MM.1S (cell line): ENCODE data around the gene DDHD1.
"Not testable (repeated sequence)": the region's sequence is repeated elsewhere in the genome, so short reads cannot be mapped to it uniquely, and the experiment has no call there.

Experiments
- DNase-seq: peaks from one replicate; pipeline ENCODE4 v3.0.0-alpha.2; 2015
- H2AFZ ChIP-seq: fragments of 300-600 bp; sonication (generic); 2 replicates; pipeline ENCODE4 v1.6.0; 2016; ENCODE audit warnings: antibody characterized with exemption, low read length
- H3F3A ChIP-seq: fragments of 300-600 bp; sonication (generic); 2 replicates; pipeline ENCODE4 v1.6.1; 2016; ENCODE audit warnings: mild to moderate bottlenecking, antibody characterized with exemption, low read length, moderate library complexity, mixed read lengths; ENCODE audit not compliant: insufficient read depth
- H3K27ac ChIP-seq: fragments of 300-600 bp; sonication (generic); 2 replicates; pipeline ENCODE4 v1.5.1; 2016; ENCODE audit warnings: mild to moderate bottlenecking, low read length
- H3K27me3 ChIP-seq: fragments of 300-600 bp; sonication (generic); replicated peaks from 2 replicates; pipeline ENCODE4 v1.6.0; 2016; ENCODE audit warnings: low read length; ENCODE audit not compliant: insufficient read depth
- H3K36me3 ChIP-seq: fragments of 300-600 bp; sonication (generic); replicated peaks from 2 replicates; pipeline ENCODE4 v1.6.1; 2016; ENCODE audit warnings: mild to moderate bottlenecking, low read length, mixed read lengths; ENCODE audit not compliant: insufficient read depth
- H3K4me1 ChIP-seq: fragments of 300-600 bp; sonication (generic); 2 replicates; pipeline ENCODE4 v1.6.1; 2016; ENCODE audit warnings: low read length, mixed read lengths
- H3K4me2 ChIP-seq: fragments of 300-600 bp; sonication (generic); 2 replicates; pipeline ENCODE4 v1.6.0; 2016; ENCODE audit warnings: low read depth, low read length
- H3K4me3 ChIP-seq: fragments of 300-600 bp; sonication (generic); 2 replicates; pipeline ENCODE4 v1.5.1; 2016; ENCODE audit warnings: low read length, mixed read lengths
- H3K79me2 ChIP-seq: fragments of 300-600 bp; sonication (generic); 2 replicates; pipeline ENCODE4 v1.6.1; 2016; ENCODE audit warnings: mixed run types, low read length, mixed read lengths
- H3K9ac ChIP-seq: fragments of 300-600 bp; sonication (generic); 2 replicates; pipeline ENCODE4 v1.6.1; 2016; ENCODE audit warnings: low read length, mixed read lengths
- H3K9me2 ChIP-seq: fragments of 300-600 bp; sonication (generic); replicated peaks from 2 replicates; pipeline ENCODE4 v1.6.1; 2016; ENCODE audit warnings: mild to moderate bottlenecking, low read length, mixed read lengths; ENCODE audit not compliant: insufficient read depth
- H3K9me3 ChIP-seq: fragments of 300-600 bp; sonication (generic); replicated peaks from 2 replicates; pipeline ENCODE4 v1.6.1; 2016; ENCODE audit warnings: mild to moderate bottlenecking, low read length, mixed read lengths; ENCODE audit not compliant: insufficient read depth
- H4K20me1 ChIP-seq: fragments of 300-600 bp; sonication (generic); 2 replicates; pipeline ENCODE4 v1.6.1; 2016; ENCODE audit warnings: mild to moderate bottlenecking, low read length, moderate library complexity, mixed read lengths; ENCODE audit not compliant: insufficient read depth
- EZH2 ChIP-seq: fragments of 300-600 bp; sonication (generic); optimal IDR thresholded peaks from 2 replicates; pipeline ENCODE3; 2017; ENCODE audit warnings: low read depth, mild to moderate bottlenecking, antibody characterized with exemption, low read length, mixed read lengths
- EZH2phosphoT487 ChIP-seq: fragments of 300-600 bp; sonication (generic); IDR thresholded peaks from 2 replicates; pipeline ENCODE4 v1.6.1; 2018; ENCODE audit warnings: antibody characterized with exemption, low read length
- TF ChIP-seq, protein P1 (sequence below): fragments of 300-600 bp; sonication (generic); IDR thresholded peaks from 2 replicates; pipeline ENCODE4 v1.5.1; 2016; ENCODE audit warnings: antibody characterized with exemption, low read length, mixed read lengths

The DDHD1 gene

DNA sequence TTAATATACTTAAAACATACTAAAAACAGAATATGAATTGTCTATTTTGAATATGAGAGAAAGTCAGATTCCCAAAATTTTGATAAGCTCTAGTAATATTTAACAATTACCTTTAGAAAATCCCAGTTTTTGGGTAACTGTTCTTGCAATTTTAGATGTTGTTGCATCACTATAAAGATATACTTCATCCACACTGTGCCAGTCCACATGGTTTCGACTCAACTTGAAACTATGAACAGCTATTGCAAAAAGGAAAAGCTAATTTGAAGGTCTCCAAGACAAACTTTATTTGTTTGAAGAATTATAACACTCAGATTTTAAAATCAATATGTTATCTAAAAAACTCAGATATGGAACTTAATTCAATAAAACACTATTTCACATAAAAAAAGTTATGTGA lies 59.9 kb downstream of the DDHD1 start:
- Histone ChIP-seq H3K27ac (no peak overlapping the region), H3K36me3 (no peaks in the 10 kb centered on the region), H3F3A (no peaks in the 10 kb centered on the region), H3K4me2 (no peak overlapping the region), H3K9ac (no peak overlapping the region), H2AFZ (no peak overlapping the region), H3K4me1 (no peaks in the 10 kb centered on the region), H3K9me3 (no peaks in the 10 kb centered on the region), H3K4me3 (no peak overlapping the region), H3K79me2 (no peaks in the 10 kb centered on the region), H3K9me2 (no peaks in the 10 kb centered on the region), H3K27me3 (no peaks in the 10 kb centered on the region), H4K20me1 (no peaks in the 10 kb centered on the region)
- TF ChIP-seq, protein P1, sequence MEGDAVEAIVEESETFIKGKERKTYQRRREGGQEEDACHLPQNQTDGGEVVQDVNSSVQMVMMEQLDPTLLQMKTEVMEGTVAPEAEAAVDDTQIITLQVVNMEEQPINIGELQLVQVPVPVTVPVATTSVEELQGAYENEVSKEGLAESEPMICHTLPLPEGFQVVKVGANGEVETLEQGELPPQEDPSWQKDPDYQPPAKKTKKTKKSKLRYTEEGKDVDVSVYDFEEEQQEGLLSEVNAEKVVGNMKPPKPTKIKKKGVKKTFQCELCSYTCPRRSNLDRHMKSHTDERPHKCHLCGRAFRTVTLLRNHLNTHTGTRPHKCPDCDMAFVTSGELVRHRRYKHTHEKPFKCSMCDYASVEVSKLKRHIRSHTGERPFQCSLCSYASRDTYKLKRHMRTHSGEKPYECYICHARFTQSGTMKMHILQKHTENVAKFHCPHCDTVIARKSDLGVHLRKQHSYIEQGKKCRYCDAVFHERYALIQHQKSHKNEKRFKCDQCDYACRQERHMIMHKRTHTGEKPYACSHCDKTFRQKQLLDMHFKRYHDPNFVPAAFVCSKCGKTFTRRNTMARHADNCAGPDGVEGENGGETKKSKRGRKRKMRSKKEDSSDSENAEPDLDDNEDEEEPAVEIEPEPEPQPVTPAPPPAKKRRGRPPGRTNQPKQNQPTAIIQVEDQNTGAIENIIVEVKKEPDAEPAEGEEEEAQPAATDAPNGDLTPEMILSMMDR, result no peak
- TF ChIP-seq EZH2phosphoT487, result no peak
- TF ChIP-seq EZH2, result no peak
- no peak for DNase-seq

DNA sequence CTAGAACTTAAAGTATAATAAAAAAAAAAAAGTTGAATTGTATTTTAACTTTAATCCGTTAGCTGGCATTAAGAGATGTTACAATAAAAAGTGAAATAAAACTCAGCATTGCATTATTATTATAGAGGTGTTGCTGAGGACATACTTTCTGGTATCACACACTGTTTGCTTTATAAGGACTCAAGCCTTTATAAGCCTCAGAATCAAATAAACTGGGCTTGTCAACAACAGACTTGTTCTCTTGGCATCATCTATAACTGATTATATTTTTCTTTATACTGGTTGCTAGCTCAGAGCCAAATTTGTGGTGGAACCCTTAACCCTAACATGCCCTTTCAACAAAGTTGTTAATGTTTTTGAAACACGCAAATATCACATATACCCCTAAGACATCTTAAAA lies 62.3 kb downstream of the DDHD1 start:
- Histone ChIP-seq H3K4me1 (no peaks in the 10 kb centered on the region), H2AFZ (no peak overlapping the region), H3K36me3 (no peaks in the 10 kb centered on the region), H4K20me1 (no peaks in the 10 kb centered on the region), H3K9me2 (no peaks in the 10 kb centered on the region), H3K9me3 (no peaks in the 10 kb centered on the region), H3K4me3 (no peak overlapping the region), H3K9ac (no peak overlapping the region), H3K27me3 (no peaks in the 10 kb centered on the region), H3F3A (no peaks in the 10 kb centered on the region), H3K4me2 (no peak overlapping the region), H3K79me2 (no peaks in the 10 kb centered on the region), H3K27ac (no peak overlapping the region)
- DNase-seq, result no peak
- TF ChIP-seq, protein P1, result no peak
- TF ChIP-seq EZH2 (no peak), EZH2phosphoT487 (no peak)

DNA sequence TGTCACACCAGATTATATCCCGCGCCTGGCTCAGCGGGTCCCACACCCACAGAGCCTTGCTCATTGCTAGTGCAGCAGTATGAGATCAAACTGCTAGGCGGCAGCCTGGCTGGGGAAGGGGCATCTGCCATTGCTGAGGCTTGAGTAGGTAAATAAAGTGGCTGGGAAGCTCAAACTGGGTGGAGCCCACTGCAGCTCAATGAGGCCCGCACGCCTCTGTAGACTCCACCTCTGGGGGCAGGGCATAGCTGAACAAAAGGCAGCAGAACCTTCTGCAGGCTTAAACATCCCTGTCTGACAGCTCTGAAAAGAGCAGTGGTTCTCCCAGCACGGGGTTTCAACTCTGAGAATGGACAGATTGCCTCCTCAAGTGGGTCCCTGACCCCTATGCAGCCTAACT lies 68.2 kb downstream of the DDHD1 start:
- H3K9me2 ChIP-seq, H3K79me2 ChIP-seq, H3K4me1 ChIP-seq, H3K9me3 ChIP-seq, H3K4me3 ChIP-seq, H3K27ac ChIP-seq, H3K9ac ChIP-seq, H3F3A ChIP-seq, H3K4me2 ChIP-seq, H2AFZ ChIP-seq, H3K36me3 ChIP-seq, H3K27me3 ChIP-seq, DNase-seq, H4K20me1 ChIP-seq: not testable (repeated sequence)

DNA sequence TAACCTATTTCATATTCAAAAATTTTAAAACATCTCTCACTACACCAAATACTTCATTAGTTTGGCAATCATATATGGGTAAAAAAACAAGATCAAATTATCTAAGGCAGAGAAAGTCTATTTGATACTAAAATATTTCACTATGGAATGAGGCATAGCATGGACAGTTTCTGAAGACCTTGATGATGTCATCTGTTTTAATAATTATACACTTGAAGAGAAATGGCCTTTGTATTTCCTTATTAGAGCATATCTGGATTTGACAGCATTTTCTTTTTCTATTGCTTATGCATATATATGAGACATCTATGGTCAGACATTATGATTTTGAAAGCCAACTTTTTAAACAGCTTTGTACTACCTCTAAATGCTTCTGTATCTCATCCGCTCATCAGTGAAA lies 88.6 kb downstream of the DDHD1 start:
- H4K20me1 ChIP-seq, result no peaks in the 10 kb centered on the region

More for the DNA sequence above, 88.6 kb downstream of the DDHD1 start:
- Histone ChIP-seq H3K27me3 (no peaks in the 10 kb centered on the region), H3K36me3 (no peaks in the 10 kb centered on the region), H3K4me2 (no peak overlapping the region), H3K79me2 (no peaks in the 10 kb centered on the region), H3K4me3 (no peak overlapping the region), H3K27ac (no peak overlapping the region), H3K4me1 (no peaks in the 10 kb centered on the region), H3F3A (no peaks in the 10 kb centered on the region), H2AFZ (no peak overlapping the region), H3K9me2 (no peaks in the 10 kb centered on the region), H3K9me3 (no peaks in the 10 kb centered on the region), H3K9ac (no peak overlapping the region)
- DNase-seq, result no peak
- TF ChIP-seq EZH2phosphoT487 (no peak), EZH2 (no peak)
